GM18498 (cell line): Measurements from ENCODE around the gene CALY.
"Not testable (repeated sequence)": the region's sequence is repeated elsewhere in the genome, so short reads cannot be mapped to it uniquely, and the experiment has no call there.

Source experiments
- ATAC-seq: cut with Tn5 transposase; IDR thresholded peaks from one replicate; pipeline ENCODE4 v1.9.1; 2021; ENCODE audit warnings: mild to moderate bottlenecking, moderate library complexity; ENCODE audit not compliant: unreplicated experiment

The CALY gene, protein sequence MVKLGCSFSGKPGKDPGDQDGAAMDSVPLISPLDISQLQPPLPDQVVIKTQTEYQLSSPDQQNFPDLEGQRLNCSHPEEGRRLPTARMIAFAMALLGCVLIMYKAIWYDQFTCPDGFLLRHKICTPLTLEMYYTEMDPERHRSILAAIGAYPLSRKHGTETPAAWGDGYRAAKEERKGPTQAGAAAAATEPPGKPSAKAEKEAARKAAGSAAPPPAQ

DNA sequence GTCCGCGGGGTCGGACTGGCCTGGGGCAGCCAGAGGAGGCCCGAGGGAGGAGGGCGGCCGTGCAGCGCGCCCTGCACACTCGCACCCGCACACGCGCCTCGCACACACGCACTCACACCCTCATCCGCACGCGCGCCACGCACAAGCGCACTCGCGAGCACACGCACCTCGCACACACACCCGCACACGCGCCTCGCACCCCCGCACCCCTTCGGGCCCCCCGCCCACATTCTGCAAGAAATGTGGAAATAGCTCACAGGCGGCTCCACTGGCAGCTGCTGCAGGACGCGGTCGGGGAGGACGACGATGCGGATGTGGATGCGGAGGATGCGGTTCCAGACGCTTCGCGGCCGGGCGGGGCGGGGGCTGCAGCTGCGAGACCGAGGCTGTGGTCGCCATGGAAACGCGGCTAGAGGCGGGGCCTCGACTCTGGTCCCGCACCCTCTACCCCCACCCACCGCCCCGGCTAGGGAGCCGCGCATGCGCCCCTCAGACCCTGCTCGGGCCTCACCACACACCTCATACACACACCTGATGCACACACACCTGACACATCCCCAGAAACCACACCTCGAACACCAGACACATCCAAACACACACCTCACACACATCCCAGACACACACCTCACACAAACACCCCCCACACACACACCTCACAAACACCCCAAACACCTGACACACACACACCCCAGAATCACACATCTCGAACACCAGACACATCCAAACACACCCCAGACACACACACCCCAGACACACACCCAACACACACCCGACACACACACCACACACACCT lies at the start of gene CALY:
Gene CALY (minus strand): TSS at position 320 of the 793 bp plus-strand sequence. CDS start 7,907 bp downstream, outside the sequence.
- no peak for ATAC-seq

DNA sequence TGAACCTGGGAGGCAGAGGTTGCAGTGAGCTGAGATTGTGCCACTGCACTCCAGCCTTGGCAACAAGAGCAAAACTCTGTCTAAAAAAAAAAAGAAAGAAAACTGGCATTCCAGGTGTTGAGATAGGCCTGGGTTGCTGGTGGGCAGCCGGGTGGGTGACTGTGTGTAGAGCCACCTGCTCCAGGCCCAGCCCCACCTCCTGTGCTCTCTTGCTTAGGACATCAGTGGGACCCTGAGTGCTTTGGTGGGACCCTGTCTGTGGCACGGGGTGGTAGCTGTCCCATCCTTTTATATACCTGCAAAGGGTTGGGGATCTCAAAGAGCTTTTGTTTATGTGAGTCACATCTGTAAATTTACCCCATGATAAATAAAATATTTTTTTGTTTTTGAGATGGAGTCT lies 48.5 kb upstream of the CALY start:
- no peak for ATAC-seq

DNA sequence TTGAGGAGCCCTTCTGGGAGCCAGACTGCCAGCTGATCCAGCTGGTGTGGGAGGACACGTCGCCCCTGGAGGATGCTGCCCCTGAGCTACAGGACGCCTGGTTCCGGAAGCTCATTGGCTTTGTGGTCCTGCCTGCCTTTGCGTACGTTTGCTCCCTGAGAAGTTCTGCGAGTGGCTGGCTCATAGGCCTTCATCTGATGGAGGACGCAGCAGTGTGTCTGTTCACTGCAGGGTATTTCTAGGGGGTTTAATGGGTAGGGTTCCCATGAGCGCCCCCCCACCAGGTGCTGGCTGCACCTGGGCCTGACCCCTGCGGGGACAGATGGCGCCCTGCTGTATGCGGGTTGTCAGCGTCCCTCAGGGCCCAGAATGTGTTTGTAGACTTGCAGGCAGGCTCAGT lies 47.4 kb upstream of the CALY start:
- no peak for ATAC-seq

DNA sequence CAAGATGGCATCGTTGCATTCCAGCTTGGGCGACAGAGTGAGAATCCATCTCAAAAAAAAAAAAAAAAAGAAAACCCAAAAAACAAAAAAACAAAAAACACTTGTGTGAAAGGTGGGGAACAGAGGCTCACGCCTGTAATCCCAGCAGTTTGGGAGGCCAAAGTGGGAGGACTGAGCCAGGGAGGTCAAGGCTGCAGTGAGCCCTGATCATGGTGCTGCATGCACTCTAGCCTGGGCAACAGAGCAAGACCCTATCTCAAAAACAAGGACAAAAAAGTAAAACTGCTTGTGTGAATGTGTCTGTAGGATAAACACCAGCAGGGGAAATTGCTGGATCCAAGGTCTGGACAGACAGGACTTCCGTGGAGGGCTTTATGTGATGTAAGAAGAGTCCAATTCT lies 46.9 kb upstream of the CALY start:
- no peak for ATAC-seq

DNA sequence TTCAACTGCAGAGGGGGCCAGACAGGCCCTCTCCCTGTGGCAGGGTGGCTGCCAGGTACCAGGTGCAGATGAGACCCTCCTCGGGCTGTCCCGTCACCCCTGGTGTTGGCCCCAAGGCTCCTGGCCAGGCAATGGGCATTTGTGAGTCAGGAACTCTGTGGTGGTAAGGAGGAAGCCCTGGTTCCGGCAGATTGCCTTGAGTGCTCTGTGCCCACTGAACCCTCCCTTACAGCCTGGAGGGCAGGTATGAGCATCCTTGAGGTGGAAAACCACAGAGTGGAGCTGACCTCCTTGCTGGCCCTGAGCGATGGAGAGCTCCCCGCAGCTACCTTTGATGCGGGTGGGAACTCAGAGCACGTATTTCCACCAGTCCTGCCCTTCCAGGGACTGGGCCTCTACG lies 44.3 kb upstream of the CALY start:
- no peak for ATAC-seq

DNA sequence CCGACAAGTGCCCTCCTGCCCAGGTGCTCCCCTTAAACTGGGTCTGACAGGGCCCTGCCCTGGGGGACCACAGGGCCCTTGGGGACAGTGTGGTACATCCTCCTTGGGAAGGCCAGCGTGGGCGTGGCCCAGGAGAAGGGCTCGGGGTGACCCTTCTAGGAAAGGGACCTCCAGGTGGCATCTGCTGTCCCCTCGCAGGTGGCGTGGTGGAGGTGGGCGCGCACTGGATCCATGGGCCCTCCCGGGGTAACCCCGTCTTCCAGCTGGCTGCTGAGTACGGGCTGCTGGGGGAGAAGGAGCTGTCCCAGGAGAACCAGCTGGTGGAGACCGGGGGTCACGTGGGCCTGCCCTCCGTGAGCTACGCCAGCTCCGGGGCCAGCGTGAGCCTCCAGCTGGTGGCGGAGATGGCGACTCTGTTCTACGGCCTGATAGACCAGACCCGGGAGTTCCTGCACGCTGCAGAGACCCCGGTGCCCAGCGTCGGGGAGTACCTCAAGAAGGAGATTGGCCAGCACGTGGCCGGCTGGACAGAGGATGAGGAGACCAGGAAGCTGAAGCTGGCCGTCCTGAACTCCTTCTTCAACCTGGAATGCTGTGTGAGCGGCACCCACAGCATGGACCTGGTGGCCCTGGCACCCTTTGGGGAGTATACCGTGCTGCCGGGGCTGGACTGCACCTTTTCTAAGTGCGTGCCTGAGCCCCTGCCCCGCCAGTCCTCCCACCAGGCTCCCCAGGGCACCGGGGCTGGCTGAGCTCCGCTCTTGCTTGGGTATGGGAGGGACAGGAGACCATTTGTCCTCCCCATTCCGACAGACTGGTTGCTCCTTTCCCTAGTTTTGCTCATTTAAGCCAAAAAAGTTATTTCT lies 43.3 kb upstream of the CALY start:
- peak; percentile 1 for ATAC-seq

DNA sequence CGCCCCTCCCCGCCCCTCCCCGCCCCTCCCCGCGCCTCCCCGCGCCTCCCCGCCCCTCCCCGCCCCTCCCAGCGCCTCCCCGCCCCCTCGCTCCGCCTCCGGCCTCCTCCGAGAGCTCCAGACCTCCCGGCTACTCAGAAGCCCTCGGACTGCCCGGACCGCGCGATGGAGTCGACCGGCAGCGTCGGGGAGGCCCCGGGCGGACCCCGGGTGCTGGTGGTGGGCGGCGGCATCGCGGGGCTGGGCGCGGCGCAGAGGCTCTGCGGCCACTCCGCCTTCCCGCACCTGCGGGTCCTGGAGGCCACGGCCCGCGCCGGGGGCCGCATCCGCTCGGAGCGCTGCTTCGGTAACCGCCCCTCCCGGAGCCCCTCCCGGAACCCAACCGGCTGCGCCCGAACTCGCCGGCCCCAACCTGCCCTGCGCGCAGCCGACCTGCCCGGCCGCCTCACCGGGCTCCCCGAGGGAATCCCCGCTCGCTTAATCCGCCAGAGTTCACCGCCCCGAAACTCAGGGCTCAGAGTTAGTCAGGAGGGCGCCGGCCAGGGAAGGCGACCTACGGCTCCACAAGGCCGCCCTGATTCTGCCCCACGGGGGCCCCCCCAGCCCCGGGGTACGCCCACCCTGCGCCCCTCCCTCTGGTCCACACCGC lies 42.6 kb upstream of the CALY start, which contains the start of gene PAOX:
Gene PAOX (plus strand): TSS at position 111 of the 649 bp plus-strand sequence. CDS start 55 bp downstream, at position 166.
- peak; percentile 65 for ATAC-seq

DNA sequence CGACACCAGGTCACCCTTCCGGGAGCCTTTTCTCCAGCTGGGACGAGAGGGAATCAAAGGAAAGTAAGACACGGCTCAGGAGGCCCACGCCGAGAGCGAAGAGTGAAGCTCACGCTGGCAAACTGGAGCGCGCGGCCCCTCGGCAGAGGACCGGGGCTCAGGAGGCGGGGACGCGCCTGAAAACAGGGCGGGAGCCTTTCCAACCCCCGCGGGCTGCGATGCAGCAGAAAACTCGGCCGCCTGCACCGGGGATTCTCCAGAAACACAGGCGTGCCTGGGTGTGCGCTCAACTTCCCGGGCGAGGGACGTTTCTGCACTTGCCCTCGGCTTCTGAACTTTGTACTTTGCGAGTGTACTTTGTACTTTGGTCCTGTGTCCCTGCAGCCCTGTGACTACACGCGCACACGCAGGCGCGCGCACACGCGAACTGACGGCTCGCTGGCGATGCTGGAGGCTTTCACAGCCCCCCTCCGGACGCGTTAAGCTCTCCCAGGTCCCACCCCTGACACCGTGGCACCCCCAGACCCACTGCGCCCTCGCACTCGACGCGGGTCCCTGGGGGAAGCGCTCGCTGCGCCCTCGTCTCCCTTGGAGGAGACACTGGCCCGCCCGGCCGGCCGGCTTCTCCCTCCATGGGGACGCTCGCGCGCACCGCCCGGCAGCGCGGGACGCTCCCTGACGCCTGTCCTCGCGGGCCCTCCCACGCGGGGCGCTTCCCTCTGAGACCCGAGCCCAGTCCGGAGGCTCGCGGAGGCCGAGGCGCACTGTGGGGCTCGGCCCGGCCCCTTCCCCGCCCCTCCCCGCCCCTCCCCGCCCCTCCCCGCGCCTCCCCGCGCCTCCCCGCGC lies 41.8 kb upstream of the CALY start:
- peak; percentile 51 for ATAC-seq

DNA sequence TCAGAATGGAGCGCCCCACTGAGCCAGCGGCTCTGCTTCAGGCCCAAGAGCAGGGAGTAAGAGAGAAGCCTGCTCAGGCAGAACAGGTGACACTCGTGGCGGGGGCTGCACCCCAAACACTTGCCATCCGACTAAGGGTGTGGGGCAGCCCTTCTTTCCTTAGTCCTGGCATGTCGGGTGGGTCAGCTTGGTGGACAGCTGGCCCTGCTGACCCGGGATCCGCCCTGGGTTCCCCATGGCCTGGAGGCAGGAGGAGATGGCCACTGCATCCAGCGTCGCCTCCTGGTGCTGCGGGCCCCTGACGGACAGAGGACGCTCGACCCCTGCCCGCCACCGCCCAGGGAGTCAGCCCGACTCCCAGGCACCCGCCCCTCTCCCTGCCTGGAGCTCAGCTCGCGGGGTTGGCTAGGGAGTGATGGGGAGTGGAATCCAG lies 41.1 kb upstream of the CALY start:
- ATAC-seq: no peak

DNA sequence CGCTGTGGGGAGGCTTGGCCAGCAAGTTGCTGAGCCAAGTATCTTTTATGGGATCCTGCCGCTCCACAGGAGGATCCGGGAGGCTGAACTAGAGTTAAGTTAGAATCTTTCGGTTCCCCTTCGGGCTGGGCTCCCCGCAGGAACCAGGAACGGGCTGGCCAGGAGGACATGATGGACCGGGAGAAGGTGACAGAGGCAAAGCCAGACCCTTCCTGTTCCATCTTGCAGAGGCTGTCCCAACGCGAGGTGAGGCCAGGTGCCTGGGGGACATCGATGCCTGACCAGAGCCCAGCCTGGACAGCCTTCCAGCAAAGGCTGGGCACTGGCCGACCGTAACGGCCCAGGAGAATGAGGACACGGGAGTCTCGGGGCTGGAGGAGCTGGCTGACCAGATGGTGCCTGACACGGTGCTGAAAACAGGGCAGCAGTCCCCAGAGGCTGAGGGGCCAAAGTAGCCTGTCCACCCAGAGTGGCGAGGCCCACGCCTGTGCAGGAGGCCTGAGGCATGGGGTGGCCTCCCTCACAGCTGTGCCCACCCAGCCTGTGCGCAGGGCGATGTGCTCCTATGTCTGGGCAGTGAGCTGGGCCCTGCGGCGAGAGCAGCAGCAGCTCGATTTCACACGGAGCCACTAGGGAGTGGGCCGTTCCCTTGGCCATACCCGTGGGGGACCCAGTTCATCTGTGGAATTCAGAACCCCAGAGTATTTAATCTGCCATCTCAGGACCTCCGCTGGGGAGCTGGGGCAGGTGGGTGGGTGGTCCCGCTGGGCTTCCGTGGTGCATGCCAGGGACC lies 40.5 kb upstream of the CALY start:
- no peak for ATAC-seq

DNA sequence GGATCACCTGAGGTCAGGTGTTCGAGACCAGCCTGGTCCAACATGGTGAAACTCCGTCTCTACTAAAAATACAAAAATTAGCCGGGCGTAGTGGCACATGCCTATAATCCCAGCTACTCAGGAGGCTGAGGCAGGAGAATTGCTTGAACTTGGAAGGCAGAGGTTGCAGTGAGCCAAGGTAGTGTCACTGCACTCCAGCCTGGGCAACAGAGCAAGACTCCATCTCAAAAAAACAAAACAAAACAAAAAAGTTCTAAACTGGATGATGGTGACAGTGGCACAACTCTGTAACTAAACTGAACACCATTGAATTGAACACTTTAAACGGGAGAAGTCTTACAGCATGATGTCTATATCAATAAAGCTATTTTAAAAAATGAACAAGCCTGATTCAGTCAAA lies 39.5 kb upstream of the CALY start:
- not testable (repeated sequence) for ATAC-seq

DNA sequence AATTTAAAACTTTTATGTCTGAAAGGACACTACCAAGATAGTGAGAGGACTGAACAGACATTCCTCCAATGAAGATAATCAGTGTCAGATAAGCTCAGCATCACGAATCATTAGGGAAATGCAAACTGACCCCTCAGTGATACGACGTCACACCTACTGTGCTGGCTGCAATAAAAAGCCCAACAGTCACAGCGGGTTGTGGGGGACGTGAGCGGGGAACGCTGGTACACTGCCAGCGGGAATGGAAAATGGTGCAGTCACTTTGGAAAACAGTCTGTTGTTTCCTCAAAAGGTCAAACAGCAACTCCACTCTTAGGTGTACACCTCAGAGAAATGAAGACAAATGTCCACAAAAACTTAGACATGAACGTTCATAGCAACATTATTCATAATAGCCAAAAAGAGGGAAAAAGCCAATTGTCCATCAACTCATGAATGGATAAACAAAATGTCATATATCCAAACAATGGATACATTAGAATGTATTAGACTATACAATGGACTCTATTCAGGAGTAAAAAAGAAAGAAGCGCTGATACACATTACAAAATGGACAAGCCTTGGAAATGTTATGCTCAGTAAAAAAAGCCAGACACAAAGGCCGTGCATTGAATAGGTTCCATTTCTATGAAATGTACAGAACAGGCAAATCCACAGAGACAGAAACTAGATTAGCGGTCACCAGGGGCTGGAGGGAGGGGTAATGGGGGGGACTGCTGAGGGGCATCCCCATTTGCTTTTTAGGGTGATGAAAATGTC lies 38.8 kb upstream of the CALY start:
- no peak for ATAC-seq

DNA sequence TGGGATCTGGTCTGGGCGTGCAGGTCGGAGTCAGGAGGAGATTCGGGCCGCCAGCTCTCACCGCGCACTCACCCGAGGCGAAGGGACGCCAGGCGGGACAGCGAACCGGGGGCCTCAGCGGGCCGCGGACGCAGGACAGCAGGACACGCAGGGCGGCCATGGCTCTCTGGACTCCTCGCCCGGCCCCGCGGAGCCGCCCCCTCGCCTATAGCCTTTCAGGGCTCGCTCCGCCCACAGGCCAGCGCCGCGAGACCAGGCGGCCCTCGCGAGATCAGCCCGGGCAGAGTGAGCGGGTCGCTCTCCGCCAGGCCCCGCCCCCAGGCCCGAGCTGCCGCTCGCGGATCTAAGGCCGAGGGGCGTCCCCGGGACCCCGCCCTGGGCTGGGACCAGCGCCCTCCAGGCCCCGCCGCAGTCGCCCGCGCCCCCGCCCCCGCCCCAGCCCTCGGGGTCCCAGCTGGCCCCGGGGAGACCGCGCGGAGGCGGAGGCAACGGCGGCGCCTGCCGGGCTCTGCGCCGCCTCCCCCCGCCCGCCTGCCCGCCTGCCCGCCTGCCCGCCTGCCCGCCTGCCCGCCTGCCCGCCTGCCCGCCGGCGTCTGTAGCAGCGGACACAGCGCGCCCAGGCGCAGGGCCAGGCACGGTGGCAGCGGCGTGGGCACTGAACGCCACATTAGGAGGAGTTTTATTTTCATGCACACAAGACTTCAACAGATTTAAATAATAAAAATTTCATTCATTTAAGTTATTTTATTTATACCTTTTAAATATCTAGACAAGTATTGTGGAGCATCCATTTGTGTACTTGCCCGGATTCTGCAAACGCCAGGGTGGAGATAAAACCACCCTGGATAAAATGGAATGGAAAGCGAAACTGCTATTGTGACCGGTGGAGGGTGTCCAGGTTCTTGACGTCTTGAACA lies 36.7 kb upstream of the CALY start, which contains the start of gene ECHS1:
Gene ECHS1 (minus strand): TSS at position 181 of the 917 bp plus-strand sequence. CDS start 21 bp downstream, at position 160.
- ATAC-seq: peak; percentile 96

DNA sequence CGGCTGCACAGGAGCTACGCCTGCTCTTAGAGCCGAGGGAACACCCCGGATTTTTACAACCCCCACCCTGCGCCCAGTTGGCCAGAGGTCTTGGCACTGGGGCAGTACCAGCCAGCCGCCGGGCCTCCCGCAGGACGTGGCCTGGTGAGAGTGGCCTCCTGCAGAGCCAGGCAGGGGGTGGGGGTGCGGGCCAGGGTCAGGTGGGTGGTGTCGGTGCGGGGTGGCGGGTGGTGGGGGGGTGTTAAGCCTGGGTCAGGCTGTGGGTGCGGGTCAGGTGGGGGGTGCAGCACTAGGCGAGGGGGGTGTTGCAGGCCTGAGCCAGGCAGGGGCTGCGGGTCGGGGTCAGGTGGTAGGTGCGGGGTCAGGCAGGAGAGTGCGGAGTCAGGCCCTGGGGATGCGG lies 35.8 kb upstream of the CALY start:
- ATAC-seq: no peak

DNA sequence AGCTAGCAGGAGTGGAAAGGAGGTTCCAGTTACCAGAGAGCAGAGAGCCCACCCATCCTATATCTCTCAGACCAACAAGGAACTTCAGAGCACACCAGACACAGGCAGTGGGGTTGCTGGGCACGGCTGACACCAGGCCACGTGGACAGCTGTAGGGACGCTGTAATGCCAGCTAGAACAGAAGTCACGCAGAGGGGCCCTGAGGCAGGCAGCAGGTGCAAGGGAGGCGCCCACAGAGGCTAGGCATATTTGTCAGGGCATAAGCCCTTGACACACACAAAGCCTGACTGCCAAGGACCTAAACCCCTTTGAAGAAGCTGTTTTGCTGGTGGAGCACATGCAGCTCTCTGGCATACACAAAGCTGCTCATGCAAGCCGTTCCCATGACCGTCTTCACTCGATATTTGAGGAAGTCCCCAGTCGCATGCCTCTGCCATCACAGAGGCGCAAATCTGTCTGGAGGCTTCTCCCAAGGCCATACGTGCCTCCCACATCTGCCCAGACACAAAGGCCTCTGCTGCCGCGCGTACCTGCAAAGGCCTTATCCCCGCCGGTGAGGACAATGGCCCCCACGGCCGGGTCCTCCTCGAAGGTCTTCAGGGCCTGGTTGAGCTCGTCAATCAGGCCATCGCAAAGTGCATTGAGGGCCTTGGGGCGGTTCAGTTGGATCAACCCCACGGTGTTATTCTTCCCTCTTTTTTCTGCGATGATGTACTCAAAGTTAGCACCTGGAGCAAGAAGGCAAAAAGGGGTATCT lies 33.5 kb upstream of the CALY start:
- ATAC-seq: no peak

DNA sequence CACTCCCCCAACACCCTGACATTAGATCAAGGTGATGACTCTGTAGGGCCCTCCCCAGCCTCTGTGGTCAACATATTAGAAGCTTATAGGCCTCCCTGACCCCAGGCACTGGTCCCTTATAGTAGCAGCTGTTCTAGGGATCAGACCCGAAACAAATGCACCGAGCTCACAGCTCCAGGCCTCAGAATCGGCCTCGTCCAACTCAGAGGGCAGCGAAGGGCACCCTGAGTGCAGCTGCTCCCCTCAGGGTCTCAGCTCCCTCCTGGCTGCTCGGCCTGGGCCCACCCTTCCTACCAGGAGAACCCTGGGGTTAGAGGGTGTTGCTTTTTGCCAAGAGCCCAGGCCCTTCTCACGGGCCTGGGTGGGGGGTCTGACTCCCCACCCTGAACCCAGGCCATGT lies 31.5 kb upstream of the CALY start:
- ATAC-seq: no peak

DNA sequence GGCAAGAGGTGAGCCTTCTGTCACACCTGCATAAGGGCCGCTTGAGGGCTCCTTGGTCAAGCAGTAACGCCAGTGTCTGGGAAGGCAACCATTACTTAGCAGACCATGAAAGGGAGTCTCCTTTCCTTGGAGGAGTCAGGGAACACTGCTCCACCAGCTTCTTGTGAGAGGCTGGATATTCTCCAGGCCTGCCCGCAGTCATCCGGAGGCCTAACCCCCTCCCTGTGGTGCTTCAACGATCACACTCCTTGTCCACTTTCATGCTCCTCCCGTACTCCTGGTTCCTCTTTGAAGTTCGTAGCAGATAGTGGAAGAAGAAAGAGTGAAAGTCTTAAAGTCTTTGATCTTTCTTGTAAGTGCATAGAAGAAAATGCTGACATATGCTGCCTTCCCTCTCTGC lies 30.8 kb upstream of the CALY start:
- ATAC-seq: not testable (repeated sequence)
